IMR-90 (cell line): ENCODE results near the gene IVNS1ABP. TPM values are rescaled to one million over a fixed set of nuclear protein-coding genes. Genes with fewer than 3 reads are reported as not detected.

Source experiments
- ATAC-seq: fragments of 200-7000 bp; cut with Tn5 transposase; 2 replicates; pipeline ENCODE4 v1.9.1; 2020; ENCODE audit warnings: low read depth, mild to moderate bottlenecking, moderate library complexity
- BruUV-seq: library from RNA; stranded (reverse); fragments of 400-500 nt; replicated peaks from 2 replicates; lab custom pipeline; 2021; lab: Mats Ljungman, UMichigan
- CTCF ChIA-PET: fragments of 300-600 bp; formaldehyde crosslinking; extraction: SDS; loops from one replicate; lab custom pipeline; 2021; ENCODE audit warnings: antibody characterized with exemption; lab: Yijun Ruan, JAX
- POLR2A ChIA-PET: fragments of 300-600 bp; sonication (Branson Sonifier 250); formaldehyde crosslinking; loops from one replicate; lab custom pipeline; 2022; ENCODE audit warnings: antibody characterized with exemption; ENCODE audit not compliant: unreplicated experiment; lab: Charles Lee
- DNase-seq: peaks from one replicate; pipeline ENCODE4 v3.0.0; 2013
- H2AFZ ChIP-seq: replicated peaks from 2 replicates; pipeline ENCODE3; 2013; ENCODE audit warnings: low read length, mild to moderate bottlenecking; ENCODE audit not compliant: poor library complexity
- H2AK5ac ChIP-seq: 2 replicates; pipeline ENCODE4 v1.6.1; 2013; ENCODE audit warnings: low read depth, low read length, inconsistent platforms
- H2AK9ac ChIP-seq: replicated peaks from 2 replicates; pipeline ENCODE3; 2013; ENCODE audit warnings: mild to moderate bottlenecking, low read depth, low read length, moderate library complexity; ENCODE audit not compliant: poor library complexity
- H2BK120ac ChIP-seq: 2 replicates; pipeline ENCODE4 v1.6.1; 2013; ENCODE audit warnings: low read depth, low read length, inconsistent platforms
- H2BK15ac ChIP-seq: 3 replicates; pipeline ENCODE4 v1.6.1; 2013; ENCODE audit warnings: low read depth, low read length, inconsistent platforms
- H2BK20ac ChIP-seq: 2 replicates; pipeline ENCODE4 v1.6.1; 2013; ENCODE audit warnings: low read depth, mild to moderate bottlenecking, inconsistent platforms, low read length, moderate library complexity
- H2BK5ac ChIP-seq: 2 replicates; pipeline ENCODE4 v1.6.1; 2013; ENCODE audit warnings: mild to moderate bottlenecking, low read depth, low read length, inconsistent platforms; ENCODE audit not compliant: poor library complexity, severe bottlenecking
- H3K14ac ChIP-seq: replicated peaks from 2 replicates; pipeline ENCODE4 v1.6.1; 2013; ENCODE audit warnings: low read depth, low read length, inconsistent platforms
- H3K18ac ChIP-seq: 2 replicates; pipeline ENCODE4 v1.6.1; 2013; ENCODE audit warnings: low read depth, low read length, control low read depth
- H3K23ac ChIP-seq: 2 replicates; pipeline ENCODE4 v1.6.1; 2013; ENCODE audit warnings: low read depth, low read length, inconsistent platforms
- H3K27ac ChIP-seq: 2 replicates; pipeline ENCODE4 v1.5.1; 2013; ENCODE audit warnings: mild to moderate bottlenecking, control low read depth, low read length; ENCODE audit not compliant: insufficient read depth
- H3K27me3 ChIP-seq: 2 replicates; pipeline ENCODE4 v1.6.1; 2013; ENCODE audit warnings: low read length; ENCODE audit not compliant: control insufficient read depth, insufficient read depth
- H3K36me3 ChIP-seq: 2 replicates; pipeline ENCODE4 v1.6.1; 2013; ENCODE audit warnings: low read length, mixed read lengths; ENCODE audit not compliant: control insufficient read depth, insufficient read depth
- H3K4ac ChIP-seq: 2 replicates; pipeline ENCODE4 v1.6.1; 2013; ENCODE audit warnings: low read depth, low read length, inconsistent platforms
- H3K4me1 ChIP-seq: 2 replicates; pipeline ENCODE4 v1.6.1; 2013; ENCODE audit warnings: low read length, mixed read lengths; ENCODE audit not compliant: control insufficient read depth, insufficient read depth
- H3K4me2 ChIP-seq: 2 replicates; pipeline ENCODE4 v1.6.1; 2013; ENCODE audit warnings: low read depth, mild to moderate bottlenecking, control low read depth, low read length, moderate library complexity
- H3K4me3 ChIP-seq: 2 replicates; pipeline ENCODE4 v1.5.1; 2013; ENCODE audit warnings: low read depth, mild to moderate bottlenecking, control low read depth, low read length, moderate library complexity; ENCODE audit not compliant: insufficient read depth
- H3K56ac ChIP-seq: 2 replicates; pipeline ENCODE4 v1.6.1; 2013; ENCODE audit warnings: low read length, inconsistent platforms; ENCODE audit not compliant: insufficient read depth; ENCODE audit errors: extremely low read depth
- H3K79me1 ChIP-seq, 2 experiments: 2 replicates each; pipeline ENCODE4 v1.6.1; 2013; ENCODE audit warnings: low read length in 2 of 2, inconsistent platforms in 1 of 2, low read depth in 1 of 2
- H3K9ac ChIP-seq: 2 replicates; pipeline ENCODE4 v1.6.1; 2013; ENCODE audit warnings: low read depth, low read length, control low read depth
- H3K9me1 ChIP-seq: 2 replicates; pipeline ENCODE4 v1.6.1; 2013; ENCODE audit warnings: low read length, inconsistent platforms; ENCODE audit not compliant: insufficient read depth
- H3K9me3 ChIP-seq: 2 replicates; pipeline ENCODE4 v1.6.1; 2013; ENCODE audit warnings: low read length; ENCODE audit not compliant: control insufficient read depth, insufficient read depth
- H4K20me1 ChIP-seq: 2 replicates; pipeline ENCODE4 v1.6.1; 2013; ENCODE audit warnings: low read length, inconsistent platforms; ENCODE audit not compliant: insufficient read depth
- H4K5ac ChIP-seq: 2 replicates; pipeline ENCODE4 v1.6.1; 2013; ENCODE audit warnings: mild to moderate bottlenecking, low read depth, low read length, control low read depth
- H4K8ac ChIP-seq, 2 experiments: 2 replicates each; pipeline ENCODE4 v1.6.1; 2013; ENCODE audit warnings: low read depth in 2 of 2, low read length in 2 of 2, control low read depth in 1 of 2, inconsistent platforms in 1 of 2
- H4K91ac ChIP-seq: 2 replicates; pipeline ENCODE4 v1.6.1; 2013; ENCODE audit warnings: low read depth, low read length, inconsistent platforms; ENCODE audit not compliant: insufficient read depth
- BHLHE40 ChIP-seq: fragments of 150-350 bp; IDR thresholded peaks from 2 replicates; pipeline ENCODE4 v1.6.1; 2016; ENCODE audit warnings: mild to moderate bottlenecking, low read depth, low read length
- CEBPB ChIP-seq: IDR thresholded peaks from 2 replicates; pipeline ENCODE4 v1.6.1; 2012; ENCODE audit warnings: low read depth, low read length, improper control_type of control experiment
- CHD1 ChIP-seq: IDR thresholded peaks from 2 replicates; pipeline ENCODE4 v1.6.1; 2012; ENCODE audit warnings: low read depth, low read length, improper control_type of control experiment
- CTCF ChIP-seq: conservative IDR thresholded peaks from 2 replicates; pipeline ENCODE4 v1.5.1; 2012; ENCODE audit warnings: mild to moderate bottlenecking, low read depth, low read length, improper control_type of control experiment
- ELK1 ChIP-seq: fragments of 150-350 bp; IDR thresholded peaks from 2 replicates; pipeline ENCODE4 v1.6.1; 2016; ENCODE audit warnings: low read depth, mild to moderate bottlenecking, low read length, moderate library complexity, borderline replicate concordance
- FOS ChIP-seq: fragments of 150-350 bp; IDR thresholded peaks from 2 replicates; pipeline ENCODE4 v1.6.1; 2016; ENCODE audit warnings: low read depth, low read length
- MAZ ChIP-seq: IDR thresholded peaks from 2 replicates; pipeline ENCODE4 v1.6.1; 2012; ENCODE audit warnings: low read depth, mild to moderate bottlenecking, low read length, improper control_type of control experiment, moderate library complexity, borderline replicate concordance
- MXI1 ChIP-seq: IDR thresholded peaks from 2 replicates; pipeline ENCODE4 v1.6.1; 2012; ENCODE audit warnings: low read depth, mild to moderate bottlenecking, low read length, moderate library complexity, borderline replicate concordance
- NFE2L2 ChIP-seq: fragments of 150-350 bp; IDR thresholded peaks from 2 replicates; pipeline ENCODE4 v1.6.1; 2016; ENCODE audit warnings: low read depth, mild to moderate bottlenecking, low read length
- POLR2A ChIP-seq: IDR thresholded peaks from 2 replicates; pipeline ENCODE4 v1.6.1; 2012; ENCODE audit warnings: mild to moderate bottlenecking, low read depth, low read length
- RAD21 ChIP-seq: IDR thresholded peaks from 2 replicates; pipeline ENCODE4 v1.6.1; 2012; ENCODE audit warnings: low read length, improper control_type of control experiment
- RFX5 ChIP-seq: IDR thresholded peaks from 2 replicates; pipeline ENCODE4 v1.8.0; 2012; ENCODE audit warnings: low read depth, mild to moderate bottlenecking, low read length, moderate library complexity
- SMC3 ChIP-seq: fragments of 150-350 bp; IDR thresholded peaks from 2 replicates; pipeline ENCODE4 v1.6.1; 2016; ENCODE audit warnings: low read depth, mild to moderate bottlenecking, antibody characterized with exemption, low read length, moderate library complexity
- USF2 ChIP-seq: fragments of 150-350 bp; IDR thresholded peaks from 2 replicates; pipeline ENCODE4 v1.6.1; 2017; ENCODE audit warnings: mild to moderate bottlenecking, antibody characterized with exemption, low read length, low read depth
- WGBS, 2 experiments: methylation state at CpG; one replicate each; pipeline versions ENCODE4 v1.1.5 to v1.1.7; 2013; ENCODE audit warnings: missing lambda C conversion rate in 2 of 2; ENCODE audit not compliant: insufficient read length in 1 of 2; ENCODE audit errors: extremely low coverage in 2 of 2; 5-methylcytosine and 5-hydroxymethylcytosine counted together
- dilution Hi-C: fragments of 300-500 bp; cut with HindIII; formaldehyde crosslinking; loops from one replicate; pipeline ENCODE4 v1.14.3; 2018; ENCODE audit warnings: low sequenced_read_pairs; ENCODE audit not compliant: unreplicated experiment
- in situ Hi-C: fragments of 300-500 bp; cut with MboI; formaldehyde crosslinking; loops from 3 replicates; pipeline ENCODE4 v1.14.3; 2019; ENCODE audit warnings: low sequenced_read_pairs, inconsistent platforms, mixed read lengths
- intact Hi-C: fragments of 100-400 bp; cut with micrococcal nuclease; formaldehyde crosslinking; loops from 2 replicates; pipeline ENCODE4 v1.10.0; 2022
- polyA plus RNA-seq, 3 experiments: library from polyadenylated mRNA; depleted of rRNA; stranded (reverse); fragments of >200 nt; gene quantifications; 2 replicates each; pipeline ENCODE4 v1.2.3, GENCODE V29; 2012; ENCODE audit warnings: low replicate concordance in 1 of 3
- total RNA-seq: library from RNA; depleted of rRNA; stranded (reverse); fragments of >200 nt; gene quantifications from 2 replicates; pipeline ENCODE4 v1.2.3, GENCODE V29; 2012

Gene IVNS1ABP
- total and polyA plus RNA-seq, 2 of the 4 experiments (the other 2 are of a cell fraction) = 21.8 to 26.7 TPM

- no peaks in the 10 kb centered on the region for H3K27me3 ChIP-seq
- no peaks in the 10 kb centered on the region for H3K9me3 ChIP-seq
- H3K9ac ChIP-seq = no peak overlapping the region
- no peak overlapping the region for H3K18ac ChIP-seq
- no peak overlapping the region for H2AK9ac ChIP-seq
- DNase-seq = no peak
- no peak overlapping the region for H3K4me2 ChIP-seq
- H2AFZ ChIP-seq = no peak overlapping the region
- TF ChIP-seq NFE2L2 (no peak), CHD1 (no peak), FOS (no peak), RAD21 (no peak), POLR2A (no peak), CEBPB (no peak), MXI1 (no peak), ELK1 (no peak), MAZ (no peak), CTCF (no peak), BHLHE40 (no peak), RFX5 (no peak), USF2 (no peak), SMC3 (no peak)
- H3K27ac ChIP-seq = no peak overlapping the region
- H4K20me1 ChIP-seq = no peaks in the 10 kb centered on the region
- no TSS peak for BruUV-seq
- no peak overlapping the region for H3K23ac ChIP-seq
- H3K14ac ChIP-seq = no peak overlapping the region
- intact Hi-C loops = no loop called here
- no peak overlapping the region for H2BK20ac ChIP-seq
- H2AK5ac ChIP-seq = no peak overlapping the region
- CTCF ChIA-PET = no interaction called here
- H3K4me3 ChIP-seq = no peak overlapping the region
- H2BK5ac ChIP-seq = no peak overlapping the region
- POLR2A ChIA-PET = no interaction called here
- no peak overlapping the region for H4K8ac ChIP-seq
- peaks cover 1% of the 10 kb centered on the region; the same call in 1 of the 2 replicates for H3K36me3 ChIP-seq
- H3K56ac ChIP-seq = no peak overlapping the region
- no CpG with 5 or more reads among the region's 1 CpG for WGBS, 2 experiments
- H3K4ac ChIP-seq = no peak overlapping the region
- H2BK15ac ChIP-seq = no peak overlapping the region
- no peaks in the 10 kb centered on the region for H3K79me1 ChIP-seq
- dilution Hi-C loops = no loop called here
- no peaks in the 10 kb centered on the region for H3K4me1 ChIP-seq
- no peak overlapping the region for H4K5ac ChIP-seq
- H4K91ac ChIP-seq = no peak overlapping the region
- no peak; the same call in 1 of the 2 replicates for ATAC-seq
- no peak overlapping the region for H2BK120ac ChIP-seq
- in situ Hi-C loops = no loop called here
- H3K9me1 ChIP-seq = no peaks in the 10 kb centered on the region
Measured at GRCh38 chr1:185291159-185291558, 25.9 kb downstream of the IVNS1ABP start.
